Parathyroid adenoma (tissue), 2 donors: Measurements from ENCODE around the gene RIPOR3.

Source experiments
- H2AFZ ChIP-seq: fragments of 300-600 bp; sonication (generic); one replicate; pipeline ENCODE4 v1.7.0; 2017; ENCODE audit warnings: antibody characterized with exemption, mild to moderate bottlenecking
- H3K27ac ChIP-seq: fragments of 300-600 bp; sonication (generic); one replicate; pipeline ENCODE4 v1.7.0; 2017
- H3K27me3 ChIP-seq: fragments of 300-600 bp; sonication (generic); one replicate; pipeline ENCODE4 v1.7.0; 2017; ENCODE audit warnings: low read length; ENCODE audit not compliant: control insufficient read depth, insufficient read depth
- H3K36me3 ChIP-seq: fragments of 300-600 bp; sonication (generic); one replicate; pipeline ENCODE4 v1.7.0; 2017; ENCODE audit warnings: low read length; ENCODE audit not compliant: control insufficient read depth, insufficient read depth
- H3K4me1 ChIP-seq: fragments of 300-600 bp; sonication (generic); one replicate; pipeline ENCODE4 v1.7.0; 2017; ENCODE audit warnings: control low read depth
- H3K4me2 ChIP-seq: fragments of 300-600 bp; sonication (generic); one replicate; pipeline ENCODE4 v1.7.0; 2017; ENCODE audit warnings: low read length
- H3K4me3 ChIP-seq: fragments of 300-600 bp; sonication (generic); one replicate; pipeline ENCODE4 v1.7.0; 2017; ENCODE audit warnings: low read depth, low read length
- H3K79me2 ChIP-seq: fragments of 300-600 bp; sonication (generic); one replicate; pipeline ENCODE4 v1.7.0; 2017; ENCODE audit warnings: control low read depth
- H3K9ac ChIP-seq: fragments of 300-600 bp; sonication (generic); one replicate; pipeline ENCODE4 v1.7.0; 2017; ENCODE audit warnings: mild to moderate bottlenecking
- H3K9me3 ChIP-seq: fragments of 300-600 bp; sonication (generic); one replicate; pipeline ENCODE4 v1.7.0; 2017; ENCODE audit warnings: low read length; ENCODE audit not compliant: control insufficient read depth
- TF ChIP-seq, protein P1 (sequence below): fragments of 300-600 bp; sonication (generic); IDR thresholded peaks from one replicate; pipeline ENCODE4 v1.7.0; 2017; ENCODE audit warnings: antibody characterized with exemption, mild to moderate bottlenecking
- donor health status: primary hyperparathyroidism.

Gene RIPOR3

GRCh38 chr20:50615407-50615806 is 75.9 kb downstream of the RIPOR3 start:
- Histone ChIP-seq H3K9ac (no peak overlapping the region), H3K4me3 (no peak overlapping the region), H3K27ac (peak overlapping the region; percentile 6), H3K36me3 (no peaks in the 10 kb centered on the region), H3K79me2 (no peaks in the 10 kb centered on the region), H3K27me3 (no peaks in the 10 kb centered on the region), H3K4me1 (no peaks in the 10 kb centered on the region), H2AFZ (no peak overlapping the region), H3K9me3 (no peaks in the 10 kb centered on the region), H3K4me2 (no peak overlapping the region)
- TF ChIP-seq, protein P1, sequence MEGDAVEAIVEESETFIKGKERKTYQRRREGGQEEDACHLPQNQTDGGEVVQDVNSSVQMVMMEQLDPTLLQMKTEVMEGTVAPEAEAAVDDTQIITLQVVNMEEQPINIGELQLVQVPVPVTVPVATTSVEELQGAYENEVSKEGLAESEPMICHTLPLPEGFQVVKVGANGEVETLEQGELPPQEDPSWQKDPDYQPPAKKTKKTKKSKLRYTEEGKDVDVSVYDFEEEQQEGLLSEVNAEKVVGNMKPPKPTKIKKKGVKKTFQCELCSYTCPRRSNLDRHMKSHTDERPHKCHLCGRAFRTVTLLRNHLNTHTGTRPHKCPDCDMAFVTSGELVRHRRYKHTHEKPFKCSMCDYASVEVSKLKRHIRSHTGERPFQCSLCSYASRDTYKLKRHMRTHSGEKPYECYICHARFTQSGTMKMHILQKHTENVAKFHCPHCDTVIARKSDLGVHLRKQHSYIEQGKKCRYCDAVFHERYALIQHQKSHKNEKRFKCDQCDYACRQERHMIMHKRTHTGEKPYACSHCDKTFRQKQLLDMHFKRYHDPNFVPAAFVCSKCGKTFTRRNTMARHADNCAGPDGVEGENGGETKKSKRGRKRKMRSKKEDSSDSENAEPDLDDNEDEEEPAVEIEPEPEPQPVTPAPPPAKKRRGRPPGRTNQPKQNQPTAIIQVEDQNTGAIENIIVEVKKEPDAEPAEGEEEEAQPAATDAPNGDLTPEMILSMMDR, result no peak

GRCh38 chr20:50613438-50614169 is 77.7 kb downstream of the RIPOR3 start:
- Histone ChIP-seq H3K4me2 (no peak overlapping the region), H3K79me2 (no peaks in the 10 kb centered on the region), H3K9ac (no peak overlapping the region), H2AFZ (no peak overlapping the region), H3K4me1 (no peaks in the 10 kb centered on the region), H3K27ac (no peak overlapping the region), H3K36me3 (no peaks in the 10 kb centered on the region), H3K9me3 (no peaks in the 10 kb centered on the region), H3K27me3 (no peaks in the 10 kb centered on the region), H3K4me3 (no peak overlapping the region)
- TF ChIP-seq, protein P1, result no peak

DNA sequence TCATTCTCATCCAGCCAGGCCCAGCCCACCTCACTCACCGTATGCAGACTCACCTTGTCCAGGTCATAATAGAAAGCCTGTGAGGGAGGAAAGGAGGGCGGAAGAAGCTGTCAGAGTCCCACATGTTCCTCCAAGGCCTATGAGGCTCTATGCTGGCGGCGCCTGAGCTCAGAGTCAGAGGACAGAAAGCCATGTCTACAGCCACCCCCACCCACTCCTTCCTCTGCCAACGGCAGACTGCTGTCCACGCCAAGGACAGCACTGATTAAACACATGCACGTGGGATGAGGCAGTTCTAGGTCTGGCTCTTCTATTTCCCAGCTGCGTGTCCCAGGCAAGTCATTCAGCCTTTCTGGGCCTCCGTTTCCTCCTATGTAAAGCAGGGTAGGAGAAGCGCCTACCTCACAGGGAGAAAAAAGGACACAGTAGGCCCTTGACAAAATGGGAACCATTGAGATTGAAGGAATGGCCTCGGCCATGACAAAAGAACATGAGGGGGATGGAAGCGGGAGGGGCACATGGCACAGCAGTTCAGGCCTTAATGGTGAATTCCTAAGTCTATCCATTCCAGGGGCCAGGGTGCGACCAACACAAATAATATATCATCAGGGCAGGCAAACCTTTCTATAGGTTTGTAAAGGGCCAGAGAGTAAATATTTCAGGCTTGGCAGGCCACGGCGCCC is 80.1 kb downstream of the RIPOR3 start:
- TF ChIP-seq, protein P1, result no peak
- Histone ChIP-seq H3K4me2 (no peak overlapping the region), H3K27me3 (no peaks in the 10 kb centered on the region), H3K36me3 (no peaks in the 10 kb centered on the region), H3K4me3 (no peak overlapping the region), H3K27ac (no peak overlapping the region), H3K79me2 (no peaks in the 10 kb centered on the region), H3K4me1 (no peaks in the 10 kb centered on the region), H3K9ac (no peak overlapping the region), H2AFZ (no peak overlapping the region), H3K9me3 (no peaks in the 10 kb centered on the region)

- H3K4me2 ChIP-seq, result no peak overlapping the region
- TF ChIP-seq, protein P1, result peak; percentile 21
- H3K27me3 ChIP-seq, result no peaks in the 10 kb centered on the region
- H3K36me3 ChIP-seq, result no peaks in the 10 kb centered on the region
- H3K9me3 ChIP-seq, result no peaks in the 10 kb centered on the region
- H3K9ac ChIP-seq, result no peak overlapping the region
- H3K4me1 ChIP-seq, result no peaks in the 10 kb centered on the region
- no peak overlapping the region for H2AFZ ChIP-seq
- no peak overlapping the region for H3K27ac ChIP-seq
- H3K79me2 ChIP-seq, result no peaks in the 10 kb centered on the region
- H3K4me3 ChIP-seq, result no peak overlapping the region
Measured at GRCh38 chr20:50610212-50610718, 81.1 kb downstream of the RIPOR3 start.
